PC-9 (cell line): Measurements from ENCODE around the gene THSD8. TPM values are rescaled to one million over a fixed set of nuclear protein-coding genes. Genes with fewer than 3 reads are reported as not detected.
A peak's percentile ranks its signal among the peaks of the same experiment; 100 is the strongest.

Experiments
- BruUV-seq: library from RNA; stranded (reverse); fragments of 400-500 nt; replicated peaks from 2 replicates; lab custom pipeline; 2021; lab: Mats Ljungman, UMichigan
- CTCF ChIA-PET: fragments of 300-600 bp; sonication (Branson Sonifier 250); formaldehyde crosslinking; loops from one replicate; lab custom pipeline; 2022; ENCODE audit warnings: antibody characterized with exemption; lab: Charles Lee
- POLR2A ChIA-PET: fragments of 300-600 bp; sonication (Branson Sonifier 250); formaldehyde crosslinking; loops from one replicate; lab custom pipeline; 2022; ENCODE audit warnings: antibody characterized with exemption; ENCODE audit not compliant: unreplicated experiment; lab: Charles Lee
- DNase-seq, 2 experiments: peaks; one replicate each; pipeline versions ENCODE4 v3.0.0 to v3.0.0-alpha.2; 2015 to 2022; ENCODE audit warnings: mixed read lengths in 1 of 2
- H2AFZ ChIP-seq: fragments of 200-600 bp; sonication (generic); 2 replicates; pipeline ENCODE4 v1.8.1; 2017; ENCODE audit warnings: antibody characterized with exemption
- H3F3A ChIP-seq: fragments of 200-600 bp; sonication (generic); 2 replicates; pipeline ENCODE4 v1.8.1; 2017; ENCODE audit warnings: antibody characterized with exemption, mild to moderate bottlenecking, low read depth; ENCODE audit not compliant: insufficient read depth
- H3K27ac ChIP-seq: fragments of 200-600 bp; sonication (generic); 2 replicates; pipeline ENCODE4 v1.6.1; 2016; ENCODE audit warnings: mixed run types
- H3K27me3 ChIP-seq: fragments of 200-600 bp; sonication (generic); 2 replicates; pipeline ENCODE4 v1.6.1; 2016; ENCODE audit warnings: low read depth, mixed run types; ENCODE audit not compliant: insufficient read depth
- H3K36me3 ChIP-seq: fragments of 200-600 bp; sonication (generic); 2 replicates; pipeline ENCODE4 v1.6.1; 2016; ENCODE audit warnings: low read depth, mixed run types
- H3K4me1 ChIP-seq: fragments of 200-600 bp; sonication (generic); replicated peaks from 2 replicates; pipeline ENCODE4 v1.6.1; 2016; ENCODE audit warnings: mixed run types; ENCODE audit not compliant: insufficient read depth
- H3K4me2 ChIP-seq: fragments of 200-600 bp; sonication (generic); 2 replicates; pipeline ENCODE4 v1.6.1; 2017; ENCODE audit warnings: mixed run types
- H3K4me3 ChIP-seq: fragments of 200-600 bp; sonication (generic); 2 replicates; pipeline ENCODE4 v1.6.1; 2016; ENCODE audit warnings: mixed run types
- H3K79me2 ChIP-seq: fragments of 200-600 bp; sonication (generic); 2 replicates; pipeline ENCODE4 v1.6.1; 2017; ENCODE audit warnings: low read depth, mixed run types
- H3K9me2 ChIP-seq: fragments of 200-600 bp; sonication (generic); 2 replicates; pipeline ENCODE4 v1.8.1; 2017; ENCODE audit warnings: mild to moderate bottlenecking; ENCODE audit not compliant: insufficient read depth
- H3K9me3 ChIP-seq: fragments of 200-600 bp; sonication (generic); 2 replicates; pipeline ENCODE4 v1.8.1; 2016; ENCODE audit warnings: low read depth; ENCODE audit not compliant: insufficient read depth
- H4K20me1 ChIP-seq: fragments of 200-600 bp; sonication (generic); 2 replicates; pipeline ENCODE4 v1.8.1; 2017; ENCODE audit not compliant: insufficient read depth
- CTCF ChIP-seq: fragments of 200-600 bp; sonication (generic); conservative IDR thresholded peaks from 2 replicates; pipeline ENCODE4 v1.6.1; 2017; ENCODE audit warnings: mixed run types, antibody characterized with exemption, mild to moderate bottlenecking, moderate library complexity
- EZH2 ChIP-seq: fragments of 200-600 bp; sonication (generic); IDR thresholded peaks from 2 replicates; pipeline ENCODE4 v1.8.0; 2017; ENCODE audit warnings: antibody characterized with exemption, low read depth
- intact Hi-C: fragments of 100-400 bp; cut with micrococcal nuclease; formaldehyde crosslinking; loops from one replicate; pipeline ENCODE4 v1.10.0; 2022; ENCODE audit not compliant: unreplicated experiment
- total RNA-seq: library from RNA; stranded (reverse); gene quantifications from 2 replicates; pipeline ENCODE4 v1.2.3, GENCODE V29; 2021

Gene THSD8
- total RNA-seq, 1 experiment from 2014 or later, result 28.8 TPM

DNA sequence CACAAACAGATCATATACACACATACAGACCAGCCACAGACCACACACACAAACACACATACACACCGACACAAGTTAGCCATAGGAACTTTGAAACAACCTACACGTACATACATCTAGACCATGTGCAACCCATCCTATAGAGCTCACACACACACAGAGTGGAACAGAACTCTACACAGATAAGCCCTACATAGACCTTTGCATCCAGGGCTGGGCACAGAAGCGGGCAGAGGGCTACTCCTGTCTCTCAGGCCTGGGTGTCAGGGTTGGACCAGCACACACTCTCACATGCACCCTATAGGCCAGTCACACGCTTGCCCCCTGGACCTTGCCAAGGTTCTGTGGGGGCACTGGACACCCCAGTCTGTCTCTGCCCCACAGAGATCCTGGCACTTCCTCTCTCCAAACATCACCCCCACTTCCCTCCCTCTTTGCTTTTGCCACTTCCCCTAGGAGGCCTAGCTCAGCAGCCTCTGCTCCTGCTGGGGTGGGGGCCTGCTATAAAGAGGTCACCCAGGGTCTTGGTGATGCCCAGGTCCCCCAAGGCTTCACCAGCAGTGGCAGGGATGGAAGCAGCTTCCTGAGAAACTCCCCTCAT is 16.3 kb upstream of the THSD8 start:
- peaks cover 33% of the 10 kb centered on the region for H3K79me2 ChIP-seq
- H3K9me3 ChIP-seq, result no peaks in the 10 kb centered on the region
- TF ChIP-seq CTCF (no peak), EZH2 (no peak)
- H3K9me2 ChIP-seq, result no peaks in the 10 kb centered on the region
- H3K27me3 ChIP-seq, result no peaks in the 10 kb centered on the region
- H3K36me3 ChIP-seq, result no peaks in the 10 kb centered on the region
- H3K27ac ChIP-seq, result peak overlapping the region; percentile 86
- H2AFZ ChIP-seq, result no peak overlapping the region
- POLR2A ChIA-PET, result no interaction called here
- peak overlapping the region; percentile 37; the same call in 1 of the 2 replicates for H3K4me3 ChIP-seq
- intact Hi-C loops, result loop anchor here (5.0 to 10.0 kb wide), 2 partner anchors 377 to 1059 kb away; no protein-coding TSS in a partner anchor
- peaks cover 78% of the 10 kb centered on the region for H3K4me1 ChIP-seq
- no peaks in the 10 kb centered on the region for H4K20me1 ChIP-seq
- H3K4me2 ChIP-seq, result peak overlapping the region; percentile 91
- peak in 1 of 2 experiments; percentile 44 for DNase-seq
- CTCF ChIA-PET, result no interaction called here
- no TSS peak for BruUV-seq
- H3F3A ChIP-seq, result peaks cover 76% of the 10 kb centered on the region

GRCh38 chr19:12786141-12786870 is 15.6 kb upstream of the THSD8 start:
- Histone ChIP-seq H3K4me1 (peaks cover 83% of the 10 kb centered on the region), H3K9me2 (no peaks in the 10 kb centered on the region), H2AFZ (no peak overlapping the region), H3K4me2 (peak overlapping the region; percentile 91), H3K4me3 (peak overlapping the region; percentile 37; the same call in 1 of the 2 replicates), H3F3A (peaks cover 81% of the 10 kb centered on the region), H3K9me3 (no peaks in the 10 kb centered on the region), H3K27me3 (no peaks in the 10 kb centered on the region), H4K20me1 (no peaks in the 10 kb centered on the region), H3K79me2 (peaks cover 33% of the 10 kb centered on the region), H3K36me3 (no peaks in the 10 kb centered on the region), H3K27ac (peak overlapping the region; percentile 86)
- ChIA-PET POLR2A (interaction anchor here (0.5 to 0.6 kb wide), 2 partner anchors 9 to 64 kb away, joined by 3 to 6 read pairs; no protein-coding TSS in a partner anchor), CTCF (no interaction called here)
- TF ChIP-seq CTCF (no peak), EZH2 (no peak)
- DNase-seq, result peak; percentile 94 to 98
- no TSS peak for BruUV-seq
- intact Hi-C loops, result loop anchor here (5.0 to 10.0 kb wide), 2 partner anchors 376 to 1058 kb away; no protein-coding TSS in a partner anchor

DNA sequence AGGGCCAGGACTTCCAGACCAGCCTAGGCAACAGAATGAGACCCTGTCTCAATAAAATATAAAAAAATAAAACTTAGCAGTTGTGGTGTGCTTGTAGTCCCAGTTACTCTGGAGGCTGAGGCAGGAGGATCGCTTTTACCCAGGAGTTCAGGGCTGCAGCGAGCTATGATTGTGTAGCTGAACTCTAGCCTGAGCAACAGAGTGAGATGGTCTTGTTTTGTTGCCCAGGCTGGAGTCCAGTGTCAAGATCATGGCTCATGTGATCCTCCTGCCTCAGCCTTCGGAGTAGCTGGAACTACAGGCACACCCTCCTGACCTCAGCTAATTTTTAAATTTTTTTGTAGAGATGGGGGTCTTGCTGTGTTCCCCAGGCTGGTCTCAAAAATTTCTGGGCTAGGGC is 14.9 kb upstream of the THSD8 start:
- no peak for TF ChIP-seq CTCF
- no peak for TF ChIP-seq EZH2
- Histone ChIP-seq H3K4me1 (peaks cover 77% of the 10 kb centered on the region), H3K9me3 (no peaks in the 10 kb centered on the region), H3K27me3 (no peaks in the 10 kb centered on the region), H3K79me2 (peaks cover 37% of the 10 kb centered on the region), H3K4me2 (peak overlapping the region; percentile 91), H3K27ac (peak overlapping the region; percentile 86), H3K4me3 (peak overlapping the region; percentile 37; the same call in 1 of the 2 replicates), H3F3A (peaks cover 81% of the 10 kb centered on the region), H3K36me3 (no peaks in the 10 kb centered on the region), H2AFZ (no peak overlapping the region), H4K20me1 (peaks cover 5% of the 10 kb centered on the region), H3K9me2 (no peaks in the 10 kb centered on the region)
- ChIA-PET CTCF (no interaction called here), POLR2A (interaction anchor here (0.6 to 0.7 kb wide), 2 partner anchors 65 to 86 kb away, joined by 3 to 6 read pairs; no protein-coding TSS in a partner anchor)
- DNase-seq, result no peak
- intact Hi-C loops, result loop anchor here (5.0 to 10.0 kb wide), 2 partner anchors 375 to 1058 kb away; no protein-coding TSS in a partner anchor
- no TSS peak for BruUV-seq
